ENCODE data around the gene NKAIN2.

DNA sequence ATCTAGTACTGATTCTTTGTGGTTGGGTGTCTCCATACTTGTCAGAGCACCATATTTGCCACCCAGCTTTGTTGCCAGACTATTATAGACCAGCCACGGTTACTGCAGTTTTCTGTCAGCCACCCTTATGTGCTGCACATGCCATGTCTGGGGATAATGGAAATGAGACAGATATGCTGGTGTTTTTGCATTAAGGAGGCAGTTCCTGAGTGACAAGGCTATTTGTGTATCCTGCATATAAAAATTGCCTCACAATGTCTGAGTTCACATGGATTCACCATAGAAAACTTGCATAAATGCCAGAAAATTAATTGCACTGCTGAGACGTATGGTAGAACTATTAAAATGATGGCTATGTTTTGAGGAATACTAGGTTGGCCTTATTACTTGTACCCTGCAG lies 51.8 kb downstream of the NKAIN2 start:
- no peak for TF ChIP-seq POLR2A (IDR thresholded peaks at IDR 0.05; ENCODE audit: extremely low read depth, insufficient read length)
- no peak for TF ChIP-seq CTCF (IDR thresholded peaks at IDR 0.05; ENCODE audit: low read depth, low read length)
